Fibroblast of lung (primary cell): ENCODE data around the gene CHCHD2.

ENCODE experiments used
- EZH2 ChIP-seq: IDR thresholded peaks from 2 replicates; pipeline ENCODE4 v1.5.1; 2012; ENCODE audit warnings: low read length, control low read depth, mild to moderate bottlenecking; ENCODE audit errors: missing control alignments
- TF ChIP-seq, protein P1 (sequence below), 2 donors: IDR thresholded peaks in 1 of 2; conservative IDR thresholded peaks in 1 of 2; 1 replicate in 1 of 2; 2 replicates in 1 of 2; pipeline ENCODE4 v1.5.1; 2011 to 2012; ENCODE audit warnings: low read length in 2 of 2, control low read depth in 1 of 2, inconsistent platforms in 1 of 2, low read depth in 1 of 2, mild to moderate bottlenecking in 1 of 2

DNA sequence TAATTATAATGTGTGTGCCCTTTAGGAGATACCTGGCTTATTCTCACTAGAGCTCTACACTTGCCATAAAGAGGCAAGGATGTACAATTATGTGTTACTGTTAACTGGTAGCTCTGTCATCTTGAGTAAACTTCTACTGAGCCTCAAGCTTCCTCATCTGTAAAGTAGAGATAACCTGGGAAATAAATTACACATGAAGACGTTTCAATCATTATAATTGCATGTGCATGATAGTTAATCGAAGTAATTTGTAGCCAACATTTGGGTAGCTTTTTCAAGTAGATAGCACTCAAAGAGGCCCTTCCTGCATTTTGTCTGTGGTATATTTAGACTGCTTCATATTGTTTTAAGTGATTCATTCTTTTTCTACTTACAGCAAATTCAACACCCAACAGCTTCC, 52.3 kb downstream of the CHCHD2 start:
- TF ChIP-seq, protein P1, sequence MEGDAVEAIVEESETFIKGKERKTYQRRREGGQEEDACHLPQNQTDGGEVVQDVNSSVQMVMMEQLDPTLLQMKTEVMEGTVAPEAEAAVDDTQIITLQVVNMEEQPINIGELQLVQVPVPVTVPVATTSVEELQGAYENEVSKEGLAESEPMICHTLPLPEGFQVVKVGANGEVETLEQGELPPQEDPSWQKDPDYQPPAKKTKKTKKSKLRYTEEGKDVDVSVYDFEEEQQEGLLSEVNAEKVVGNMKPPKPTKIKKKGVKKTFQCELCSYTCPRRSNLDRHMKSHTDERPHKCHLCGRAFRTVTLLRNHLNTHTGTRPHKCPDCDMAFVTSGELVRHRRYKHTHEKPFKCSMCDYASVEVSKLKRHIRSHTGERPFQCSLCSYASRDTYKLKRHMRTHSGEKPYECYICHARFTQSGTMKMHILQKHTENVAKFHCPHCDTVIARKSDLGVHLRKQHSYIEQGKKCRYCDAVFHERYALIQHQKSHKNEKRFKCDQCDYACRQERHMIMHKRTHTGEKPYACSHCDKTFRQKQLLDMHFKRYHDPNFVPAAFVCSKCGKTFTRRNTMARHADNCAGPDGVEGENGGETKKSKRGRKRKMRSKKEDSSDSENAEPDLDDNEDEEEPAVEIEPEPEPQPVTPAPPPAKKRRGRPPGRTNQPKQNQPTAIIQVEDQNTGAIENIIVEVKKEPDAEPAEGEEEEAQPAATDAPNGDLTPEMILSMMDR (conservative IDR thresholded peaks at IDR 0.05 in 1 of 2, IDR thresholded peaks at IDR 0.05 in 1 of 2; ENCODE audit: low read depth in 1 of 2, low read length in 2 of 2) = no peak
- TF ChIP-seq EZH2 = no peak
